GM13977 (cell line): ENCODE measurements around the gene ZFP36.

Source experiments
- DNase-seq: peaks from one replicate; pipeline ENCODE4 v3.0.0; 2012; ENCODE audit warnings: low spot score
- in situ Hi-C: fragments of 300-500 bp; cut with MboI; formaldehyde crosslinking; loops from one replicate; pipeline ENCODE4 v1.12.0; 2022; ENCODE audit warnings: low sequenced_read_pairs, low pct_unique_long_range_greater_than_20kb, mixed read lengths, inconsistent platforms; ENCODE audit not compliant: unreplicated experiment
- TF ChIP-seq, protein P1 (sequence below): IDR thresholded peaks from 2 replicates; pipeline ENCODE4 v1.5.1; 2012; ENCODE audit warnings: mild to moderate bottlenecking, control low read depth; ENCODE audit not compliant: insufficient read depth; ENCODE audit errors: extremely low read depth, missing control alignments

ZFP36 gene

DNA sequence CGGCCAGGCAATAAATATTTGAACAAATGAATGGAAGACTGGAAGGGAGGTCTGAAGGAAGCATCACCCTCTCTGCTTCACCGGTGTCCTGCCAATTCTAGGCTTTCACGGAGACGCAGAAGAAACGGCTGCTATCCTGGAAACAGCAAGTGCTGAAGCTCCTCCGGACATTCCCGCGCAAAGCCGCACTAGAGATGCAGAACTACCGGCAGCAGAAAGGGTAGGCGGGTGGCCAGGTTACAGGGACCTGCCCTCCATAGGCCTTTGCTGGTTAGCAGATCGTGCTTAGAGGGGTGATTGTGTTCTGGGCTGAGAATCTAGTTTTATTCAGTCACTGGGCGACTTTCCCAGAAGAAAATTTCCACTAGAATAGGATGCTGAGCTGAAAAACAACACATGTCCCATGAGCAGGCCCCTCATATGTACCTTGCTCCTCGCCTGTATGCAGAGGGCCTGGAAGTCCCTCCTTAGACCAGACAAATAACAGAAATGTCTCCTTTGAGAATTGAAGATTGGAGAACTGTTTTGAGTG lies 26.7 kb upstream of the ZFP36 start:
- TF ChIP-seq, protein P1, sequence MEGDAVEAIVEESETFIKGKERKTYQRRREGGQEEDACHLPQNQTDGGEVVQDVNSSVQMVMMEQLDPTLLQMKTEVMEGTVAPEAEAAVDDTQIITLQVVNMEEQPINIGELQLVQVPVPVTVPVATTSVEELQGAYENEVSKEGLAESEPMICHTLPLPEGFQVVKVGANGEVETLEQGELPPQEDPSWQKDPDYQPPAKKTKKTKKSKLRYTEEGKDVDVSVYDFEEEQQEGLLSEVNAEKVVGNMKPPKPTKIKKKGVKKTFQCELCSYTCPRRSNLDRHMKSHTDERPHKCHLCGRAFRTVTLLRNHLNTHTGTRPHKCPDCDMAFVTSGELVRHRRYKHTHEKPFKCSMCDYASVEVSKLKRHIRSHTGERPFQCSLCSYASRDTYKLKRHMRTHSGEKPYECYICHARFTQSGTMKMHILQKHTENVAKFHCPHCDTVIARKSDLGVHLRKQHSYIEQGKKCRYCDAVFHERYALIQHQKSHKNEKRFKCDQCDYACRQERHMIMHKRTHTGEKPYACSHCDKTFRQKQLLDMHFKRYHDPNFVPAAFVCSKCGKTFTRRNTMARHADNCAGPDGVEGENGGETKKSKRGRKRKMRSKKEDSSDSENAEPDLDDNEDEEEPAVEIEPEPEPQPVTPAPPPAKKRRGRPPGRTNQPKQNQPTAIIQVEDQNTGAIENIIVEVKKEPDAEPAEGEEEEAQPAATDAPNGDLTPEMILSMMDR = no peak
- DNase-seq = no peak
- in situ Hi-C loops = no loop called here

DNA sequence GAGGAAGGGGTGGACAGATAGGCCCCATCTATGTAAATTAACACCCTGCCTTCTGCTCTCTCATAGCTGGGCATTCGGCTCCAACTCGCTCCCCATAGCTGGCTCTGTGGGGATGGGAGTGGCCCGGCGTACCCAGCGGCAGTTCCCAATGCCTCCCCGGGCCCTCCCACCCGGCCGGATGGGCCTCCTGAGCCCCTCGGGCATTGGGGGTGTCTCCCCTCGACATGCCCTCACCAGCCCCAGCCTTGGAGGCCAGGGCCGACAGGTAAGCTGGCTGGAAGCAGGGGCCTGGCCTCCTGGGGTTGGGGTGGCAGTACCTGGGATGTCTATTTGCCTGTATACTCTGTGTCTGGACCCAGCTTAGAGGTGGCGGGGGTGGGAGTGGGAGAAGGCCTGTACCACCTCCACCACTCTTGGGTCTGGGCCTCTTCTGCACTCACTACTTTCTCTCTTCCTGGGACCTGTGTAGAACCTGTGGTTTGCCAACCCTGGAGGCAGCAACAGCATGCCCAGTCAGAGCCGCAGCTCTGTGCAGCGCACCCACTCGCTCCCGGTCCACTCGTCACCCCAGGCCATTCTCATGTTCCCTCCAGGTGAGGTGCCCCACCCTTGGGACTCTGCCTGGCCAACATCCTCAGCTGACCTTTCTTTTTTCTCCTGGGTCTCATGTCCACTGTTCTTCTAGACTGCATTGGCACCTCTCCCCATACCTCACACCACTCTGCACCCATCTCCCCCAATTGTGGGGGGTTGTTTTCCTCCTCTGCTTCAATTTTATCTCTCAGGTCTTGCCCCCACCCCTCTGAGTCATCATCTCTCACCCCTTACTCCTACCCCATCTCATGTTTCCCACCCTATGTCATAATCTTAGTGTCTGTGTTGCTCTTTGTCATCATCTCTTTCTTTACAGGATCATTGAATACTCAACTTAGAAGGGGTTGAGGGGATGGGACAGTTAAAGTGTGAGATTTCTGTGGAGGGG lies 25.8 kb upstream of the ZFP36 start:
- in situ Hi-C loops = no loop called here
- no peak for DNase-seq
- TF ChIP-seq, protein P1 = no peak

DNA sequence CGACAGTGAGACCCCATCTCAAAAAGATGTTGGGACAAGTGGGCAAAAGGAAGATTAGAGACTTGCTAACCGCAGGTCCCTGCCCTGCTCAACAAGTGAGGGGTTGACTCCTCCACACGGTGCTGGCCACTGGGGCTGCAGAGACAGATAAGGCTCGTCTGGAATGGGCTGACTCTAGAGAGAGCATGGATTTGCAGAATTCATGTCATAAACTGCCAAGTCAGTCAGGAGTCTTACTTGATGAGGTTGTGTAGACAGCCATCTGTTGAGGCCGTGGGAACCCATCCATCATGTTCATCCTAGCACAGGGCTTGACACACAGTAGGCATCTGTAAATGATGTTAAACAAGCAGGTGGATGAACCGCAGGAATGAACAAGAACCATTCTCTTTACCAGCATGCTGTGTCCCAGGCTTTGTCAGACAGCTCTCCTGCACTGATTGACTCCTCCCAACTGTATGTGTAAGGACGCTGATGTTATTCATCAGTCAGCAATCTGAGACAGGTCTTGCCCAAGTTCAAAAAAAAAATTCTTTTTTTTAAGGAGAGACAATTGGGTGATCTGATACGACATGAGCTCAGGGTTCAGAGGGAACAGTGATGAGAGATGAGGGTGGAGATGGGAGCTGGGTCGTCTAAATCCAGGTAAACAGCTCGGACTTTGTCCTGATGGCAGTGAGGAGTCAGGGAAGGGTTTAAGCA lies 24.6 kb upstream of the ZFP36 start:
- TF ChIP-seq, protein P1 = no peak
- no peak for DNase-seq
- in situ Hi-C loops = no loop called here

GRCh38 chr19:39382991-39383828 lies 23.4 kb upstream of the ZFP36 start:
- DNase-seq = no peak
- TF ChIP-seq, protein P1 = no peak
- in situ Hi-C loops = no loop called here

DNA sequence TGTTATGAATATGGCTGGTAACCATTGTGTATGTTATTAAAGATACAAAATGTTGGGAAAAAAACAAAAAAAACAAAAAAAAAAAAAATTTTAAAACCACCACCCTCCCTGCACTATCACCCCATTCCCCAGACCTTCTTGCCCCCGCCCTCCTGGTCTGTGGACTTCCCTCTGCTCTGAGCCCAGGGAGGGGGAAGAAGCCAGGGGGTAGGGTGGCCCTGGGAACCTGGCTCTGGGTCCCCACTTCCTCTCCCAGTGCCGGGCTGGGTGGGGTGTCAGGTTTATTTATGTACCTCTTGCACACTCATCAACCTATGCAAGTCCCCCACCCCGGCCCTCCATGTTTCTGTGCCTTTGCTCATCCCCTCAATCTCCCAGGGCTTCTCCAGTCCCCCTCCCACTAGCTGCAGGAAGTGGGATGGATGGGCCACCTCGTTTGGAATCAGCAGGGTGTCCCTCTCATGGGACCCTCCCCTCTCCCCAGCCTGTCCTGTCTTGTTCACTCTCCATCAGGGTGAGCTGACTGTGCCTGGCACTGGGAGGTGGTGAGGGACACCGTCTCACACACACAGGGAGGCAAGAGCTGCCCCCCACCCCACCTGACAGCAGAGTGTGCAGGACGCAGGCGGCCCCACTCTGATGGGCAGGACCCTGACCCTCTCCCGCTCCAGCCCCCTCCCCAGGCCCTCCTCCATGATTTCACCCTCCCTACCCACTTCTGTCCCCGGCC lies 21.6 kb upstream of the ZFP36 start:
- TF ChIP-seq, protein P1 = no peak
- DNase-seq = no peak
- in situ Hi-C loops = no loop called here
